22Rv1 (cell line): Measurements from ENCODE around the gene FAM111A.

Experiments used
- ZFX ChIP-seq: fragments of 450-650 bp; IDR thresholded peaks from 2 replicates; pipeline ENCODE4 v1.6.1; 2017; ENCODE audit warnings: antibody characterized with exemption, borderline replicate concordance
- TF ChIP-seq, protein P1 (sequence below): fragments of 450-650 bp; IDR thresholded peaks from 2 replicates; pipeline ENCODE4 v1.5.1; 2017; ENCODE audit warnings: mild to moderate bottlenecking

DNA sequence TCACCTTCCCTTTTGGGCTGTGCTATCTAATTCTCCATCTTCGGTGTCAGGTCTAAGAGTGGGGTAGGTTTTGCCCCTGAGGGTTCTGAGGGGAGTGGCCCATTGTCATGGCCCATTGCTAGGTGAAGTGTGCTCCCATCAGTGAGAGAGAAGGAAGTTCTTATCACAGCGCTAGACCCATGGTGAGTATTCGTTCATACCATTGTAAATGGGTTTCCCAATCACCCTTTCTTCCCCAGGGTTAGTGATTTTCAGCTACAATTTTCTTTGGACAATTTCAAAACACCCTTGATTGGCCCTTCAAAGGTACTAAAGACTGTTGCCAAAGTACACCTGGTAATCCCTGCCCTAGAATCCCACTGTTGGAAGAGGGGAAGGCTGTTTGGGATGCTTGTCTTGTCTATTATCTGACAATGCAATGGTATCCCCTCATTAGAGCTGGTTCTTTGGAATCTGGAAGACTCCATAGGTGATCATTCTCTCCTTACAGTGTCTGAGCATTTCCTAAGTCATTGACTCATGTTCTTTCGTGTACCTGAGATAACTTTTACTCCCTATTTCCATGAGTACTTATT, 49.9 kb downstream of the FAM111A start:
- TF ChIP-seq, protein P1, sequence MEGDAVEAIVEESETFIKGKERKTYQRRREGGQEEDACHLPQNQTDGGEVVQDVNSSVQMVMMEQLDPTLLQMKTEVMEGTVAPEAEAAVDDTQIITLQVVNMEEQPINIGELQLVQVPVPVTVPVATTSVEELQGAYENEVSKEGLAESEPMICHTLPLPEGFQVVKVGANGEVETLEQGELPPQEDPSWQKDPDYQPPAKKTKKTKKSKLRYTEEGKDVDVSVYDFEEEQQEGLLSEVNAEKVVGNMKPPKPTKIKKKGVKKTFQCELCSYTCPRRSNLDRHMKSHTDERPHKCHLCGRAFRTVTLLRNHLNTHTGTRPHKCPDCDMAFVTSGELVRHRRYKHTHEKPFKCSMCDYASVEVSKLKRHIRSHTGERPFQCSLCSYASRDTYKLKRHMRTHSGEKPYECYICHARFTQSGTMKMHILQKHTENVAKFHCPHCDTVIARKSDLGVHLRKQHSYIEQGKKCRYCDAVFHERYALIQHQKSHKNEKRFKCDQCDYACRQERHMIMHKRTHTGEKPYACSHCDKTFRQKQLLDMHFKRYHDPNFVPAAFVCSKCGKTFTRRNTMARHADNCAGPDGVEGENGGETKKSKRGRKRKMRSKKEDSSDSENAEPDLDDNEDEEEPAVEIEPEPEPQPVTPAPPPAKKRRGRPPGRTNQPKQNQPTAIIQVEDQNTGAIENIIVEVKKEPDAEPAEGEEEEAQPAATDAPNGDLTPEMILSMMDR, result no peak
- no peak for TF ChIP-seq ZFX
